GM23338 (cell line): Measurements from ENCODE around the gene FRMD1. TPM values are rescaled to one million over a fixed set of nuclear protein-coding genes. Genes with fewer than 3 reads are reported as not detected.

Experiments used
- ATAC-seq: fragments of 200-7000 bp; cut with Tn5 transposase; 3 replicates; pipeline ENCODE4 v1.9.1; 2020
- DNase-seq: peaks from one replicate; pipeline ENCODE4 v3.0.0-alpha.2; 2015; ENCODE audit warnings: low spot score
- H2AFZ ChIP-seq: fragments of 200-600 bp; sonication (generic); 2 replicates; pipeline ENCODE4 v1.8.0; 2016; ENCODE audit warnings: antibody characterized with exemption, mild to moderate bottlenecking, moderate library complexity
- H3F3A ChIP-seq: fragments of 200-600 bp; sonication (generic); replicated peaks from 2 replicates; pipeline ENCODE4 v1.8.0; 2017; ENCODE audit warnings: antibody characterized with exemption, mixed run types, low read depth
- H3K27ac ChIP-seq: fragments of 200-600 bp; sonication (generic); 2 replicates; pipeline ENCODE4 v1.6.1; 2016; ENCODE audit warnings: low read depth
- H3K27me3 ChIP-seq: fragments of 200-600 bp; sonication (generic); 2 replicates; pipeline ENCODE4 v1.8.0; 2016; ENCODE audit warnings: mild to moderate bottlenecking, mixed run types, moderate library complexity; ENCODE audit not compliant: insufficient read depth
- H3K36me3 ChIP-seq: fragments of 200-600 bp; sonication (generic); 2 replicates; pipeline ENCODE4 v1.8.0; 2016; ENCODE audit warnings: mild to moderate bottlenecking; ENCODE audit not compliant: insufficient read depth
- H3K4me1 ChIP-seq: fragments of 200-600 bp; sonication (generic); 2 replicates; pipeline ENCODE4 v1.8.0; 2016; ENCODE audit warnings: mild to moderate bottlenecking, moderate library complexity; ENCODE audit not compliant: insufficient read depth
- H3K4me2 ChIP-seq: fragments of 200-600 bp; sonication (generic); 2 replicates; pipeline ENCODE4 v1.7.1; 2017; ENCODE audit warnings: mixed run types
- H3K4me3 ChIP-seq: fragments of 200-600 bp; sonication (generic); 2 replicates; pipeline ENCODE4 v1.6.1; 2016; ENCODE audit warnings: mixed run types
- H3K79me2 ChIP-seq: fragments of 200-600 bp; sonication (generic); replicated peaks from 2 replicates; pipeline ENCODE4 v1.8.0; 2017; ENCODE audit warnings: mild to moderate bottlenecking; ENCODE audit not compliant: insufficient read depth
- H3K9me2 ChIP-seq: fragments of 200-600 bp; sonication (generic); 2 replicates; pipeline ENCODE4 v1.8.0; 2017; ENCODE audit not compliant: insufficient read depth
- H4K20me1 ChIP-seq: fragments of 200-600 bp; sonication (generic); replicated peaks from 2 replicates; pipeline ENCODE4 v1.8.0; 2017; ENCODE audit warnings: mild to moderate bottlenecking; ENCODE audit not compliant: insufficient read depth
- H3K27ac Mint-ChIP-seq: 2 replicates; pipeline ENCODE4 v1.8.0; 2020; ENCODE audit warnings: inconsistent platforms, mild to moderate bottlenecking, moderate library complexity, mixed read lengths
- H3K27me3 Mint-ChIP-seq: 3 replicates; pipeline ENCODE4 v1.8.0; 2022; ENCODE audit warnings: low read depth, mild to moderate bottlenecking, moderate library complexity, mixed read lengths, inconsistent platforms; ENCODE audit not compliant: insufficient read depth, poor library complexity
- H3K36me3 Mint-ChIP-seq: 3 replicates; pipeline ENCODE4 v1.8.0; 2021; ENCODE audit warnings: low read depth, mild to moderate bottlenecking, inconsistent platforms, moderate library complexity, mixed read lengths
- H3K4me1 Mint-ChIP-seq: 3 replicates; pipeline ENCODE4 v1.8.0; 2020; ENCODE audit warnings: mild to moderate bottlenecking, inconsistent platforms, mixed read lengths
- H3K4me3 Mint-ChIP-seq: 3 replicates; pipeline ENCODE4 v1.8.0; 2021; ENCODE audit warnings: moderate library complexity, mild to moderate bottlenecking, inconsistent platforms, mixed read lengths
- H3K9me3 Mint-ChIP-seq: 3 replicates; pipeline ENCODE4 v1.8.0; 2020; ENCODE audit warnings: moderate library complexity, mild to moderate bottlenecking, inconsistent platforms, mixed read lengths
- CREB1 ChIP-seq: fragments of 250-450 bp; sonication (Bioruptor Pico); IDR thresholded peaks from 2 replicates; pipeline ENCODE4 v1.5.0; 2020; ENCODE audit warnings: low read depth, mild to moderate bottlenecking, moderate library complexity
- STAT1 ChIP-seq: IDR thresholded peaks from one replicate; pipeline ENCODE4 v1.6.1; 2016; ENCODE audit warnings: antibody characterized with exemption; ENCODE audit not compliant: unreplicated experiment
- ZNF114 ChIP-seq: fragments of 250-450 bp; sonication (Bioruptor Pico); IDR thresholded peaks from 2 replicates; pipeline ENCODE4 v1.5.0; 2020; ENCODE audit warnings: mild to moderate bottlenecking, moderate library complexity
- ZNF462 ChIP-seq: fragments of 250-450 bp; sonication (Bioruptor Pico); IDR thresholded peaks from 2 replicates; pipeline ENCODE4 v1.5.0; 2020; ENCODE audit warnings: mild to moderate bottlenecking, moderate library complexity
- polyA plus RNA-seq: library from polyadenylated mRNA; unstranded; fragments of >200 nt; fragmentation: Nextera tagmentation; extraction: Ambion mirVana; gene quantifications from 2 replicates; pipeline ENCODE4 v1.2.1, GENCODE V29; 2016
- total RNA-seq: library from RNA; depleted of rRNA; stranded (reverse); fragments of >200 nt; shearing (Covaris generic); gene quantifications from 2 replicates; pipeline ENCODE4 v1.2.3, GENCODE V29; 2014
- TF ChIP-seq, protein P1 (sequence below): IDR thresholded peaks from one replicate; pipeline ENCODE4 v1.6.1; 2018; ENCODE audit warnings: antibody characterized with exemption; ENCODE audit not compliant: unreplicated experiment
- TF ChIP-seq, protein P2 (sequence below), 2 experiments: fragments of 200-600 bp in 1 of 2; sonication (generic) in 1 of 2; conservative IDR thresholded peaks; 2 replicates each; pipeline versions ENCODE4 v1.5.1 to v1.6.1; 2016 to 2017; ENCODE audit warnings: antibody characterized with exemption in 2 of 2, low read depth in 2 of 2, mild to moderate bottlenecking in 2 of 2, moderate library complexity in 1 of 2

The FRMD1 gene
- total and polyA plus RNA-seq, 2 experiments from 2014 or later = 1.0 to 2.0 TPM

DNA sequence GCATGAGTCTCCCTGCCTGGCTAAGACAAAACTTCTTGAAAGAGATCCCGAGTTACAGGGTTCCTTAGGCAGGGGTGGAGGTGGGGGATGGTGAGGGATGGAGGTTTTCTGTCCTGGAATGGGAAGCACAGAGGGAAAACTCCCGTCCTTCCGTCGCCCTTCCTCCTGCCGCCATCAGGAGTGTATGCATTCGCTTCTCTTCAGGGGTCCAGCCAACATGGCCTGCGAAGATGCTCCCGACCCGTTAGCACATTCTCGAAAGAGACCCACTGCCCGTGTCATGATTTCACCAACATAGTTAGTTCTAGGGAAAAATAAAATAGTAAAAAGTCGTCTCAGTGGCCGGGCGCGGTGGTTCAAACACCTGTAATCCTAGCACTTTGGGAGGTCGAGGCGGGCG is 44.5 kb downstream of the FRMD1 start (continued):
- TF ChIP-seq, protein P1, sequence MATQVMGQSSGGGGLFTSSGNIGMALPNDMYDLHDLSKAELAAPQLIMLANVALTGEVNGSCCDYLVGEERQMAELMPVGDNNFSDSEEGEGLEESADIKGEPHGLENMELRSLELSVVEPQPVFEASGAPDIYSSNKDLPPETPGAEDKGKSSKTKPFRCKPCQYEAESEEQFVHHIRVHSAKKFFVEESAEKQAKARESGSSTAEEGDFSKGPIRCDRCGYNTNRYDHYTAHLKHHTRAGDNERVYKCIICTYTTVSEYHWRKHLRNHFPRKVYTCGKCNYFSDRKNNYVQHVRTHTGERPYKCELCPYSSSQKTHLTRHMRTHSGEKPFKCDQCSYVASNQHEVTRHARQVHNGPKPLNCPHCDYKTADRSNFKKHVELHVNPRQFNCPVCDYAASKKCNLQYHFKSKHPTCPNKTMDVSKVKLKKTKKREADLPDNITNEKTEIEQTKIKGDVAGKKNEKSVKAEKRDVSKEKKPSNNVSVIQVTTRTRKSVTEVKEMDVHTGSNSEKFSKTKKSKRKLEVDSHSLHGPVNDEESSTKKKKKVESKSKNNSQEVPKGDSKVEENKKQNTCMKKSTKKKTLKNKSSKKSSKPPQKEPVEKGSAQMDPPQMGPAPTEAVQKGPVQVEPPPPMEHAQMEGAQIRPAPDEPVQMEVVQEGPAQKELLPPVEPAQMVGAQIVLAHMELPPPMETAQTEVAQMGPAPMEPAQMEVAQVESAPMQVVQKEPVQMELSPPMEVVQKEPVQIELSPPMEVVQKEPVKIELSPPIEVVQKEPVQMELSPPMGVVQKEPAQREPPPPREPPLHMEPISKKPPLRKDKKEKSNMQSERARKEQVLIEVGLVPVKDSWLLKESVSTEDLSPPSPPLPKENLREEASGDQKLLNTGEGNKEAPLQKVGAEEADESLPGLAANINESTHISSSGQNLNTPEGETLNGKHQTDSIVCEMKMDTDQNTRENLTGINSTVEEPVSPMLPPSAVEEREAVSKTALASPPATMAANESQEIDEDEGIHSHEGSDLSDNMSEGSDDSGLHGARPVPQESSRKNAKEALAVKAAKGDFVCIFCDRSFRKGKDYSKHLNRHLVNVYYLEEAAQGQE = no peak
- TF ChIP-seq, protein P2, sequence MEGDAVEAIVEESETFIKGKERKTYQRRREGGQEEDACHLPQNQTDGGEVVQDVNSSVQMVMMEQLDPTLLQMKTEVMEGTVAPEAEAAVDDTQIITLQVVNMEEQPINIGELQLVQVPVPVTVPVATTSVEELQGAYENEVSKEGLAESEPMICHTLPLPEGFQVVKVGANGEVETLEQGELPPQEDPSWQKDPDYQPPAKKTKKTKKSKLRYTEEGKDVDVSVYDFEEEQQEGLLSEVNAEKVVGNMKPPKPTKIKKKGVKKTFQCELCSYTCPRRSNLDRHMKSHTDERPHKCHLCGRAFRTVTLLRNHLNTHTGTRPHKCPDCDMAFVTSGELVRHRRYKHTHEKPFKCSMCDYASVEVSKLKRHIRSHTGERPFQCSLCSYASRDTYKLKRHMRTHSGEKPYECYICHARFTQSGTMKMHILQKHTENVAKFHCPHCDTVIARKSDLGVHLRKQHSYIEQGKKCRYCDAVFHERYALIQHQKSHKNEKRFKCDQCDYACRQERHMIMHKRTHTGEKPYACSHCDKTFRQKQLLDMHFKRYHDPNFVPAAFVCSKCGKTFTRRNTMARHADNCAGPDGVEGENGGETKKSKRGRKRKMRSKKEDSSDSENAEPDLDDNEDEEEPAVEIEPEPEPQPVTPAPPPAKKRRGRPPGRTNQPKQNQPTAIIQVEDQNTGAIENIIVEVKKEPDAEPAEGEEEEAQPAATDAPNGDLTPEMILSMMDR (conservative IDR thresholded peaks at IDR 0.05; ENCODE audit: low read depth in 2 of 2) = no peak
- no peak for TF ChIP-seq CREB1 (CRISPR knock-in tag)

DNA sequence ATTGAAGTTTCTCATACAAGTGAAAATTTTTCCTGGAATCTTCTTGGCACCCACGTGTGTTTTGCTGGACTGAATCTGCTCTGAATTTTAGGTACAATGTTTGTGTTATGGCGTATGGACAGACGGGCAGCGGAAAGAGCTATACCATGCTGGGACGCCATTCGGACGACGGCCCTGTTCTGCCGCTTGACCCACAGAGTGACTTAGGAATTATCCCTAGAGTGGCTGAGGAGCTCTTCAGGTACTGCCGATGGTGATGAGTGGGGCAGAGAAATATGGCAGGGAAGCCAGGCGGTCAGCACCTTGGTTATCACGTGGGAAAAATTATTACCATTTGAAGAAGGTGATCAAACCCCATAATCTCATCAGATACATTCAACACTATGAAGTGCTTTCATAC is 45.2 kb downstream of the FRMD1 start:
- H3K9me3 Mint-ChIP-seq = peaks cover 30% of the 10 kb centered on the region

More for the DNA sequence above, 45.2 kb downstream of the FRMD1 start:
- no peak for TF ChIP-seq ZNF462 (CRISPR knock-in tag)
- no peak for TF ChIP-seq STAT1
- TF ChIP-seq ZNF114 (CRISPR knock-in tag) = no peak
- TF ChIP-seq, protein P2 (conservative IDR thresholded peaks at IDR 0.05; ENCODE audit: low read depth in 2 of 2) = no peak
- TF ChIP-seq CREB1 (CRISPR knock-in tag) = no peak
- TF ChIP-seq, protein P1 = no peak
- Histone ChIP-seq H3F3A (peaks cover 13% of the 10 kb centered on the region; the same call in 1 of the 2 replicates), H3K27ac (no peak overlapping the region), H3K27me3 (no peaks in the 10 kb centered on the region; the same call in 1 of the 2 replicates), H3K9me2 (0 out of 2 replicates have a peak, but pooled peaks cover 4% of the 10 kb centered on the region), H3K4me1 (peaks cover 34% of the 10 kb centered on the region), H3K36me3 (peaks cover 3% of the 10 kb centered on the region; the same call in 1 of the 2 replicates), H3K4me3 (no peak overlapping the region), H2AFZ (no peak overlapping the region), H3K79me2 (no peaks in the 10 kb centered on the region), H4K20me1 (no peaks in the 10 kb centered on the region), H3K4me2 (no peak overlapping the region)
- DNase-seq = no peak
- Mint-ChIP-seq H3K27ac (no peak overlapping the region), H3K27me3 (peaks cover 17% of the 10 kb centered on the region), H3K4me1 (peaks cover 33% of the 10 kb centered on the region), H3K4me3 (no peak overlapping the region), H3K36me3 (peaks cover 15% of the 10 kb centered on the region)
- no peak for ATAC-seq
